Caco-2 (cell line): ENCODE data around the gene SURF2. TPM values are rescaled to one million over a fixed set of nuclear protein-coding genes. Genes with fewer than 3 reads are reported as not detected.
A peak's percentile ranks its signal among the peaks of the same experiment; 100 is the strongest.

Experiments
- BruUV-seq: library from RNA; stranded (reverse); fragments of 400-500 nt; replicated peaks from 2 replicates; lab custom pipeline; 2021; lab: Mats Ljungman, UMichigan
- CTCF ChIA-PET: fragments of 300-600 bp; sonication (Branson Sonifier 250); formaldehyde crosslinking; loops from one replicate; lab custom pipeline; 2022; ENCODE audit warnings: antibody characterized with exemption; lab: Charles Lee
- POLR2A ChIA-PET: fragments of 300-600 bp; sonication (Branson Sonifier 250); formaldehyde crosslinking; loops from one replicate; lab custom pipeline; 2022; ENCODE audit warnings: antibody characterized with exemption; lab: Charles Lee
- DNase-seq, 2 experiments: peaks; one replicate each; pipeline versions ENCODE4 v3.0.0 to v3.0.0-alpha.2; 2020 to 2022
- H3K27me3 ChIP-seq: replicated peaks from 2 replicates; pipeline ENCODE4 v1.6.0; 2011; ENCODE audit warnings: low read length; ENCODE audit not compliant: control insufficient read depth, insufficient read depth
- H3K36me3 ChIP-seq: 2 replicates; pipeline ENCODE4 v1.5.1; 2011; ENCODE audit warnings: low read length; ENCODE audit not compliant: control insufficient read depth, insufficient read depth
- H3K4me1 ChIP-seq: fragments of 250-450 bp; sonication (Bioruptor Pico); 2 replicates; pipeline ENCODE4 v1.5.1; 2020; ENCODE audit warnings: mild to moderate bottlenecking
- H3K4me3 ChIP-seq: 2 replicates; pipeline ENCODE4 v1.5.1; 2011; ENCODE audit warnings: low read depth, mild to moderate bottlenecking, control low read depth, low read length
- H3K9me3 ChIP-seq: fragments of 250-450 bp; sonication (Bioruptor Pico); 2 replicates; pipeline ENCODE4 v1.5.1; 2020; ENCODE audit warnings: mild to moderate bottlenecking, moderate library complexity
- H3K27ac Mint-ChIP-seq: one replicate; pipeline ENCODE4 v1.8.0; 2022; ENCODE audit warnings: mixed read lengths; ENCODE audit not compliant: unreplicated experiment
- H3K27me3 Mint-ChIP-seq: one replicate; pipeline ENCODE4 v1.8.0; 2022; ENCODE audit warnings: mixed read lengths; ENCODE audit not compliant: insufficient read depth, unreplicated experiment
- H3K36me3 Mint-ChIP-seq: one replicate; pipeline ENCODE4 v1.8.0; 2022; ENCODE audit warnings: mild to moderate bottlenecking, mixed read lengths; ENCODE audit not compliant: insufficient read depth, unreplicated experiment
- H3K4me1 Mint-ChIP-seq: one replicate; pipeline ENCODE4 v1.8.0; 2022; ENCODE audit warnings: low read depth, mixed read lengths; ENCODE audit not compliant: unreplicated experiment
- H3K4me3 Mint-ChIP-seq: one replicate; pipeline ENCODE4 v1.8.0; 2022; ENCODE audit warnings: mild to moderate bottlenecking, moderate library complexity, mixed read lengths; ENCODE audit not compliant: unreplicated experiment
- H3K9me3 Mint-ChIP-seq: one replicate; pipeline ENCODE4 v1.8.0; 2022; ENCODE audit warnings: mixed read lengths; ENCODE audit not compliant: unreplicated experiment
- CTCF ChIP-seq, 2 experiments: fragments of 200-600 bp in 1 of 2; IDR thresholded peaks; 1 replicate in 1 of 2; 2 replicates in 1 of 2; pipeline versions ENCODE4 v1.5.1 to v1.8.0; 2011 to 2022; ENCODE audit warnings: antibody characterized with exemption in 1 of 2, control low read depth in 1 of 2, inconsistent platforms in 1 of 2, low read depth in 1 of 2, low read length in 1 of 2, mild to moderate bottlenecking in 1 of 2, moderate library complexity in 1 of 2; ENCODE audit not compliant: insufficient read depth in 1 of 2, severe bottlenecking in 1 of 2, unreplicated experiment in 1 of 2
- intact Hi-C: fragments of 100-400 bp; cut with micrococcal nuclease; formaldehyde crosslinking; loops from one replicate; pipeline ENCODE4 v1.10.0; 2022; ENCODE audit not compliant: unreplicated experiment
- total RNA-seq: library from RNA; stranded (reverse); gene quantifications from 2 replicates; pipeline ENCODE4 v1.2.3, GENCODE V29; 2022

SURF2 gene
- total RNA-seq, 1 experiment from 2014 or later, result 34.4 TPM

GRCh38 chr9:133374612-133375115 lies 18.3 kb downstream of the SURF2 start:
- TSS peak; percentile 58 for BruUV-seq
- Mint-ChIP-seq H3K36me3 (peaks cover 60% of the 10 kb centered on the region), H3K27ac (peak overlapping the region; percentile 96), H3K9me3 (no peaks in the 10 kb centered on the region), H3K4me1 (peaks cover 21% of the 10 kb centered on the region), H3K27me3 (no peaks in the 10 kb centered on the region), H3K4me3 (peak overlapping the region; percentile 89)
- POLR2A ChIA-PET, result interaction anchor here (0.9 to 1.3 kb wide), 2 partner anchors 27 to 85 kb away, joined by 3 to 5 read pairs; partner anchors contain the start of genes CACFD1, MED22 and RPL7A
- CTCF ChIA-PET, result interaction anchor here (0.9 kb wide), 1 partner anchor 85 kb away, joined by 4 read pairs; the partner anchor contains the start of gene CACFD1
- H3K36me3 ChIP-seq, result peaks cover 5% of the 10 kb centered on the region; the same call in 1 of the 2 replicates
- intact Hi-C loops, result no loop called here
- no peaks in the 10 kb centered on the region for H3K9me3 ChIP-seq
- H3K4me1 ChIP-seq, result peaks cover 6% of the 10 kb centered on the region; the same call in 1 of the 2 replicates
- no peak for DNase-seq
- no peak for TF ChIP-seq CTCF (IDR thresholded peaks at IDR 0.05; ENCODE audit: insufficient read depth in 1 of 2, low read depth in 1 of 2, low read length in 1 of 2, severe bottlenecking in 1 of 2, unreplicated experiment in 1 of 2)
- peak overlapping the region; percentile 58 for H3K4me3 ChIP-seq
- no peaks in the 10 kb centered on the region for H3K27me3 ChIP-seq

GRCh38 chr9:133375116-133375723 lies 18.9 kb downstream of the SURF2 start:
- peaks cover 6% of the 10 kb centered on the region; the same call in 1 of the 2 replicates for H3K4me1 ChIP-seq
- H3K4me3 Mint-ChIP-seq, result peak overlapping the region; percentile 89
- no TSS peak for BruUV-seq
- H3K9me3 Mint-ChIP-seq, result no peaks in the 10 kb centered on the region
- ChIA-PET CTCF (interaction anchor here (0.9 kb wide), 1 partner anchor 84 kb away, joined by 4 read pairs; the partner anchor contains the start of gene CACFD1), POLR2A (interaction anchor here (0.9 to 1.3 kb wide), 2 partner anchors 27 to 84 kb away, joined by 3 to 5 read pairs; partner anchors contain the start of genes CACFD1, MED22 and RPL7A)
- peaks cover 3% of the 10 kb centered on the region; the same call in 1 of the 2 replicates for H3K36me3 ChIP-seq
- H3K9me3 ChIP-seq, result no peaks in the 10 kb centered on the region
- H3K27me3 Mint-ChIP-seq, result no peaks in the 10 kb centered on the region
- no peaks in the 10 kb centered on the region for H3K27me3 ChIP-seq
- H3K27ac Mint-ChIP-seq, result peak overlapping the region; percentile 96
- peak overlapping the region; percentile 58 for H3K4me3 ChIP-seq
- intact Hi-C loops, result no loop called here
- H3K4me1 Mint-ChIP-seq, result peaks cover 15% of the 10 kb centered on the region
- DNase-seq, result peak; percentile 76 to 88
- H3K36me3 Mint-ChIP-seq, result peaks cover 55% of the 10 kb centered on the region
- peak in 1 of 2 experiments; percentile 20 for TF ChIP-seq CTCF (IDR thresholded peaks at IDR 0.05; ENCODE audit: insufficient read depth in 1 of 2, low read depth in 1 of 2, low read length in 1 of 2, severe bottlenecking in 1 of 2, unreplicated experiment in 1 of 2)
